PC-3 (cell line): ENCODE data around the gene PDGFD.

Source experiments
- CTCF ChIP-seq: fragments of 300-600 bp; sonication (generic); conservative IDR thresholded peaks from 2 replicates; pipeline ENCODE4 v1.5.1; 2017; ENCODE audit warnings: antibody characterized with exemption, low read depth, mild to moderate bottlenecking, low read length
- EZH2phosphoT487 ChIP-seq: fragments of 300-600 bp; sonication (generic); IDR thresholded peaks from 2 replicates; pipeline ENCODE4 v1.6.1; 2018; ENCODE audit warnings: mild to moderate bottlenecking, antibody characterized with exemption, low read length, borderline replicate concordance

GRCh38 chr11:104067534-104067933 lies 96.4 kb downstream of the PDGFD start:
- TF ChIP-seq EZH2phosphoT487 (no peak), CTCF (no peak)
